ENCODE data around the gene CTXND1.
"Not testable (repeated sequence)": the region's sequence is repeated elsewhere in the genome, so short reads cannot be mapped to it uniquely, and the experiment has no call there.

DNA sequence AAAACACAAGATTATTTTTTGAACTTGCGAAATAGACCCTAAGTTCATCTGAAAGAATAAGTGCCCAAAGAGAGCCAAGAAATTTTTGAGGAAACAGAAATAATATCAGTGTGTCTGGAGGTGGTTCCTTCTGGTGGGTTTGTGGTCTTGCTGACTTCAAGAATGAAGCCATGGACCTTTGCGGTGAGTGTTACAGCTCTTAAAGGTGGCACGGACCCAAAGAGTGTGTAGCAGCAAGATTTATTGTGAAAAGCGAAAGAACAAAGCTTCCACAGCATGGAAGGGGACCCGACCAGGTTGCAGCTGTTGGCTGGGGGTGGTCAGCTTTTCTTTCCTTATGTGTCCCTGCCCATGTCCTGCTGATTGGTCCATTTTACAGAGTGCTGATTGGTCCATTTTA is 38.9 kb upstream of the CTXND1 start:
- TF ChIP-seq, protein P1, sequence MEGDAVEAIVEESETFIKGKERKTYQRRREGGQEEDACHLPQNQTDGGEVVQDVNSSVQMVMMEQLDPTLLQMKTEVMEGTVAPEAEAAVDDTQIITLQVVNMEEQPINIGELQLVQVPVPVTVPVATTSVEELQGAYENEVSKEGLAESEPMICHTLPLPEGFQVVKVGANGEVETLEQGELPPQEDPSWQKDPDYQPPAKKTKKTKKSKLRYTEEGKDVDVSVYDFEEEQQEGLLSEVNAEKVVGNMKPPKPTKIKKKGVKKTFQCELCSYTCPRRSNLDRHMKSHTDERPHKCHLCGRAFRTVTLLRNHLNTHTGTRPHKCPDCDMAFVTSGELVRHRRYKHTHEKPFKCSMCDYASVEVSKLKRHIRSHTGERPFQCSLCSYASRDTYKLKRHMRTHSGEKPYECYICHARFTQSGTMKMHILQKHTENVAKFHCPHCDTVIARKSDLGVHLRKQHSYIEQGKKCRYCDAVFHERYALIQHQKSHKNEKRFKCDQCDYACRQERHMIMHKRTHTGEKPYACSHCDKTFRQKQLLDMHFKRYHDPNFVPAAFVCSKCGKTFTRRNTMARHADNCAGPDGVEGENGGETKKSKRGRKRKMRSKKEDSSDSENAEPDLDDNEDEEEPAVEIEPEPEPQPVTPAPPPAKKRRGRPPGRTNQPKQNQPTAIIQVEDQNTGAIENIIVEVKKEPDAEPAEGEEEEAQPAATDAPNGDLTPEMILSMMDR (conservative IDR thresholded peaks at IDR 0.05; ENCODE audit: low read depth in 2 of 2) = not testable (repeated sequence)
- TF ChIP-seq EZH2 (IDR thresholded peaks at IDR 0.05; ENCODE audit: low read depth, unreplicated experiment); EZH2phosphoT487 (IDR thresholded peaks at IDR 0.05; ENCODE audit: unreplicated experiment); CREB1 (CRISPR knock-in tag; IDR thresholded peaks at IDR 0.05; ENCODE audit: low read depth); REST (IDR thresholded peaks at IDR 0.05; ENCODE audit: unreplicated experiment); NANOG (IDR thresholded peaks at IDR 0.05; ENCODE audit: borderline replicate concordance); POLR2AphosphoS5 (IDR thresholded peaks at IDR 0.05; ENCODE audit: low read depth); JUNB (IDR thresholded peaks at IDR 0.05; ENCODE audit: unreplicated experiment); STAT1 (IDR thresholded peaks at IDR 0.05; ENCODE audit: unreplicated experiment); ZNF114 (CRISPR knock-in tag; IDR thresholded peaks at IDR 0.05); ZNF331 (CRISPR knock-in tag; IDR thresholded peaks at IDR 0.05; ENCODE audit: low read depth): not testable (repeated sequence)
- TF ChIP-seq, protein P2, sequence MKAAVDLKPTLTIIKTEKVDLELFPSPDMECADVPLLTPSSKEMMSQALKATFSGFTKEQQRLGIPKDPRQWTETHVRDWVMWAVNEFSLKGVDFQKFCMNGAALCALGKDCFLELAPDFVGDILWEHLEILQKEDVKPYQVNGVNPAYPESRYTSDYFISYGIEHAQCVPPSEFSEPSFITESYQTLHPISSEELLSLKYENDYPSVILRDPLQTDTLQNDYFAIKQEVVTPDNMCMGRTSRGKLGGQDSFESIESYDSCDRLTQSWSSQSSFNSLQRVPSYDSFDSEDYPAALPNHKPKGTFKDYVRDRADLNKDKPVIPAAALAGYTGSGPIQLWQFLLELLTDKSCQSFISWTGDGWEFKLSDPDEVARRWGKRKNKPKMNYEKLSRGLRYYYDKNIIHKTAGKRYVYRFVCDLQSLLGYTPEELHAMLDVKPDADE (IDR thresholded peaks at IDR 0.05) = not testable (repeated sequence)

Data from GM23338 (cell line).